ENCODE data around the gene XYLB.

Gene XYLB

DNA sequence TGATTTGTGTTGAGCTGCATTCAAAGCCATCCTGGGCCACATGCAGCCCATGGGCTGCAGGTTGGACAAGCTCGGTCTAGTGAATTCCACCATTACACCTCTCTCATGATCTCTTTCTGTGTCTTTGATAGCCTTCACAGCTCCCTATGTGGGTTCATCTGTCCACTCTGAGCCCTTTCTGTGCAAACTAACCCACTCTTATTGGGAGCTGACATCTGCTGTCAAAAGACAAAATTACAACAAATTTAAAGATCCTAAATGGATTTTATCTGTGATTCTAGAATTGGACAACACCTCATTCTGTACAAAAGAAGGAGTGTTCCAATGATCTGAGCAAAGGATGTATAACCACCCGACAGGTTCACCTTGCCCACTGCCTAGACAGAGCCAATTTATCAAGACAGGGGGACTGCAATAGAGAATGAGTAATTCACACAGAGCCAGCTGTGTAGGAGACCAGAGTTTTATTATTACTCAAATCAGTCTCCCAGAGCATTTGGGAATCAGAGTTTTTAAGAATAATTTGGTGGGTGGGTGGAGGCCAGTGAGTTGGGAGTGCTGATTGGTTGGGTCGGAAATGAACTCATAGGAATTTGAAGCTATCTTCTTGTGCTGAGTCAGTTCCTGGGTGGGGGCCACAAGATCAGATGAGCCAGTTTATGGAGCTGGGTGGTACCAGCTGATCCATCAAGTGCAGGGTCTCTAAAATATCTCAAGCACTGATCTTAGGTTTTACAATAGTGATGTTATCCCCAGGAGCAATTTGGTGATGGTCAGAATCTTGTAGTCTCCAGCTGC lies 2.6 kb upstream of the XYLB start:
- no peaks in the 10 kb centered on the region for H3K36me3 Mint-ChIP-seq
- H3K4me1 Mint-ChIP-seq = no peaks in the 10 kb centered on the region
- H3K4me3 Mint-ChIP-seq = no peak overlapping the region
- H3K27ac Mint-ChIP-seq = no peak overlapping the region
- H3K9me3 Mint-ChIP-seq = no peaks in the 10 kb centered on the region
- ATAC-seq (no peak), DNase-seq (ENCODE audit: low spot score in 2 of 2) (no peak)

DNA sequence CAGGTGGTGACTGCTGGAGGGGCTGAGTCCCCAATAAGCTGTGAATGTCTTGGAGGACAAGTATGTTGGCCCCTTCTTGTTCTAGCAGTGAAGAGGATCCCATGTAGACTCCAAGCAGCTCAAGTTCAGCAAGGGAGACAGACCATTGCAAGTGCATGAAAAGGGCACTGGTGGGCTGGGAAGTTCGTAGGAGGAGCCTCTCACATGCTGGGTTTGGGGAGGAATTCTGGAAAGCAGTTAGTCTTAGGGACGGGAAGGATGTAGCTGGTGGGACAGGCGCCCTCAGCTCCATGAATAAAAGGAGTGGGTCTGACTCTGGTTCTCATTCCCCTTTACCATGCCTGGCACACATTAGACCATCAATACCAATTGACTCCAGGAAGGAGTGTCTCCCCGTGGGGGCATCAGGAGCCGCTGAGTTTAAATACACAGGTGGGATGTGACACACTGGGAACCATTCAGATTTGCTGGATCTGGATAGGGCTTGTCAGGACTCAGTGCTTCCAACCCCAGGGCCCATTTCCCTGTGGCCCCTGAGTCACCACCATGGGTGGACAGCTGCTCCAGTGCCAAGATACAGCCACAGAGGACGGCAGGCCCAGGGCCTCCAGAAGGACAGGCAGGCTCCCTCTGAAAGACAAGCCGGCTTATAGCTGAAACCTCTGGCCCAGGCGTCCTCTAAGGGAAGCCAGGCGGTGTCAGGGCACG lies 552 bp upstream of the XYLB start:
- ATAC-seq (no peak), DNase-seq (ENCODE audit: low spot score in 2 of 2) (no peak)
- Mint-ChIP-seq H3K4me1 (no peaks in the 10 kb centered on the region), H3K27ac (peak overlapping the region; percentile 40), H3K4me3 (peak overlapping the region; percentile 68), H3K9me3 (no peaks in the 10 kb centered on the region), H3K36me3 (no peaks in the 10 kb centered on the region)

DNA sequence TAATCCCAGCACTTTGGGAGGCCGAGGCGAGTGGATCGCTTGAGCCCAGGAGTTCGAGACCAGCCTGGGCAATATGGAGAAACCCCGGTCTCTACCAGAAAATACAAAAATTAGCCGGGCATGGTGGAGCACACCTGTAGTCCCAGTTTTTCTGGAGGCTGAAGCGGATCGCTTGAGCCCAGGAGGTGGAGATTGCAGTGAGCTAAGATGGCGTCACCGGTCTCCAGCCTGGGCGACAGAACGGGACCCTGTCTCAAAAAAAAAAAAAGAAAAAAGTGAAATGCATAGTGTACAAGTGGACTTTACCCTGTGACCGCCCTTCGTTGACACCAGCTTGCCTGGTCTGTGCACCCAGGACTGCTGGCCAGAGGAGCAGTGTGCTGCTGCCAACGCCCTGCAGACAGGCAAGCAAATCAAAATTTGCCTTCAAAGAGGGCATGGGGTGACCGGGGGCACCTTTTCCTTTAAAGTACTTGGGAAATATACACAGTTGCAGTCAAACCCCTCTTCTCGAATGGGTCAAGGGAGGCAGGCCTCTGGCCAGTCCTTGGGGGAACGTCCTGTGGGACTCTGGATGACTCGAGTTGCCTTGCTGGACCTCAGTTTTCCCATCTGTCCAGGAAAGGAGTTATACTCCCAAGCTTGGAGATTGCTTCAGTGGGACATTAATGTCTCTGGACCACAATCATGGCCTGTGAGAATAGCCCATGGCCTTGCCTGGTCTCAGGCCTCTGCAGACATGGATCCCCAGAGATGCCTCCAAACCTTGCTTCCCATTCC lies 1.0 kb downstream of the XYLB start:
- Mint-ChIP-seq H3K36me3 (no peaks in the 10 kb centered on the region), H3K27ac (no peak overlapping the region), H3K4me3 (peak overlapping the region; percentile 68), H3K4me1 (no peaks in the 10 kb centered on the region), H3K9me3 (no peaks in the 10 kb centered on the region)
- ATAC-seq (no peak), DNase-seq (ENCODE audit: low spot score in 2 of 2) (no peak)

DNA sequence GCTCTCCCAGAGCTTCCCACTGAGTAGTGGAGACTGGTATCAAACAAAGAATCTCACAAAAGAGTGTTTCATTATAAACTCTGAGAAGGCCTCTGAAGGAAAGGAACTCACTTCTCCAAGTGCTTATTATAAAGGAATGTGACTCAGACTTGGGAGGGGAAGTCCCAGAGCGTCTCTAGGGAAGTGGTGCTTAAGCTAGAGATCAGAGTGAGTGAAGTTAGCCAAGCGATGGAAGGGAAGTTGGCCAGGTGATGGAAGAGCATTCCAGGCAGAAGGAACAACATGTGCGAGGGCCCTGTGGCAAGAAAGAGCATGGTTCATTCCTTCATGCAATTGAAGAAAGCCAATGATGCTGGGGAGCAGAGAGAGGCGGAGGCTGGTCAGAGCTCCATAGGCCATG lies 2.3 kb downstream of the XYLB start:
- H3K4me3 Mint-ChIP-seq = no peak overlapping the region
- H3K9me3 Mint-ChIP-seq = no peaks in the 10 kb centered on the region
- no peak overlapping the region for H3K27ac Mint-ChIP-seq
- no peaks in the 10 kb centered on the region for H3K4me1 Mint-ChIP-seq
- H3K36me3 Mint-ChIP-seq = no peaks in the 10 kb centered on the region
- DNase-seq (ENCODE audit: low spot score in 2 of 2) (no peak), ATAC-seq (no peak)

DNA sequence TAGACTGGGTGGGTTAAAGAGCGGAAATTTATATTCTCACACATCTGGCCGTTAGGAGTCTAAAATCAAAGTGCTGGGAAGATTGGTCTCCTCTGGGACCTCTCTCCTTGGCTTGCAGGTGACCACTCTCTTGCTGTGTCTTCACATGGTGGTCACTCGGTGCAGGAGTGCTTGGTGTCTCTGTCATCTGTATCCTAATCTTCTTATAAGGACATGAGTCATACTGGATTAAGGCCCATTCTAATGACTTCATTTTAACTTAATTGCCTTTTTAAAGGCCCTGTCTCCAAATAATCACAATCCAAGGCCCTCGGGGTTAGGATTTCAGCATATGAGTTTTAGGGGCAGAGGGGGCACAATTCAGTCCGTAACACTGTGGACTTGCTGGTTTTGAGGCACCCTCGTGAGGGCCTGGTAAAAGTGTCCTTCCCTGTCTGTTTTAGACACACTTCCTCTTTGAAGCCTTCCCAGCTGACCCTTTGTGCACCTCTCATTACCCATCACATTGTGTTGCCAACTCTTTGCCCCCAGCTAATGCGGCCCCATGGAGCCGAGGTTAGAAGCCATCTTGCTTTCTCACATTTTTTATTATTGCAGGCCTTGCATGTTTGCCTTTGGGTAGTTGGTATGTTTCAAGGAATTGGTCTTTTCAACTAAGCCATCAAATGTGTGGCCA lies 3.2 kb downstream of the XYLB start:
- no peak for DNase-seq (ENCODE audit: low spot score in 2 of 2)

DNA sequence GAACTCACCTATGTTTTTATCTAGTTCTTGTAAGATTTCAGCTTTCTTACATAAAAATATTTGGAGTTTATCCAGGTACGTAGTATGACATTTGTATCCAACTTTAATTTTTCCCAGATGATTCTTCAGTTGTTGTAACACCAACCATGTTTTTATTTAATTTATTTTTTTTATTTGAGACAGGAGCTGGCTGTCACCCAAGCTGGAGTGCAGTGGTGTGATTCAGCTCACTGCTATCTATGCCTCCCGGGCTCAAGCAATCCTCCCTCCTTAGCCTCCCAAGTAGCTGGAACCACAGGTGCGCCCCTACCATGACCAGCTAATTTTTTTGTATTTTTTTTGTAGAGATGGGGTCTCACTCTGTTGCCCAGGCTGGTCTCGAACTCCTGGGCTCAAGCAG lies 6.6 kb downstream of the XYLB start:
- Mint-ChIP-seq H3K4me1 (no peaks in the 10 kb centered on the region), H3K9me3 (no peaks in the 10 kb centered on the region), H3K36me3 (no peaks in the 10 kb centered on the region), H3K4me3 (no peak overlapping the region), H3K27ac (no peak overlapping the region)
- no peak for ATAC-seq
- DNase-seq (ENCODE audit: low spot score in 2 of 2) = no peak

More for the DNA sequence above, 3.2 kb downstream of the XYLB start:
- Mint-ChIP-seq H3K9me3 (no peaks in the 10 kb centered on the region), H3K4me1 (no peaks in the 10 kb centered on the region), H3K27ac (no peak overlapping the region), H3K36me3 (no peaks in the 10 kb centered on the region), H3K4me3 (no peak overlapping the region)
- no peak for ATAC-seq

DNA sequence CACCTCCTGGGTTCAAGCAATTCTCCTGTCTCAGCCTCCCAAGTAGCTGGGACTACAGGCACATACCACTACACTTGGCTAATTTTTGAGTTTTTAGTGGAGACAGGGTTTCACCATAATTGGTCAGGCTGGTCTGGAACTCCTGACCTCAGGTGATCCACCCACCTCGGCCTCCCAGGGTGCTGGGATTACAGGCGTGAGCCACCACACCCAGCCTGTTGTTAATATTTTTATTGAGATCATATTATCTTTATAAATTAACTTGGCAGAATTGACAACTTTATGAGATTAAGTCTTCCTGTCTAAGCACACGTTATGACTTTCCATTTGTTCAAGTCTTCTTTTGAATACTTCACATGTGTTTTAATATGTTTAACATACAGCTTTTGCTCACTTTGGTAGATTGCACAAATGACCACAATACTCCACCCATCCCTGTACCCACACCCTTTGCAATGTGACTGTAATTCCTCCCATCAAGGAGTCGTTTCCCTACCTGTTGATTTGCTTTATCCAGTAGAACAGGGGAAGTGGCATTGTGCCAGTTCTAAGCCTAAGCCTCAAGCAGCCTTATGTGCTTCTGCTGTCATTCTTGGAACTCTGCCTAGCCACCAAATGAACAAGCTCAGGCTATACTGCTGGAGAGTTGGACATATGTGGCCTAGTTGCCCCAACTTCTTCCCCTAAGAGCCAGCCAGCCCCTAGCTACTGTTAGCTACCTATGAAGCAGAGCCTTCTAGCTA lies 8.2 kb downstream of the XYLB start:
- ATAC-seq (no peak), DNase-seq (ENCODE audit: low spot score in 2 of 2) (no peak)
- Mint-ChIP-seq H3K4me1 (no peaks in the 10 kb centered on the region), H3K9me3 (no peaks in the 10 kb centered on the region), H3K27ac (no peak overlapping the region), H3K4me3 (no peak overlapping the region), H3K36me3 (no peaks in the 10 kb centered on the region)

DNA sequence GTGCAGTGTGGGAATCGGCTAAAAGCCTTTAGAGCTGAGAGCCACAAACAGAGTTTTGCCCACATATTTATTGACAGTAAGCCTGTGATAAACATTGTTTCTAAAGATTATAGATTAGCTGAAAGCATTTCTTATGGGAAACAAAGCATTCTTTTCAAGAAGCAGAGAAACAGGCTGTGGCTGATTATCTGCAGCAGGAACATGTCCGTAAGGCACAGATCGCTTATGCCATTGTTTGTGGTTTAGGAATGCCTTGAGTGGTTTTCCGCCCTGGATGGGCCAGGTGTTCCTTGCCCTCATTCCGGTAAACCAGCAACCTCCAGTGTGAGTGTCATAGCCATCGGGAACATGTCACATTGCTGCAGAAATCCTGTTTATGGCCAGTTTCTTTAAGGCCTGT lies 12.5 kb downstream of the XYLB start:
- Mint-ChIP-seq H3K9me3 (no peaks in the 10 kb centered on the region), H3K4me3 (no peak overlapping the region), H3K36me3 (peaks cover 9% of the 10 kb centered on the region), H3K4me1 (peaks cover 3% of the 10 kb centered on the region), H3K27ac (no peak overlapping the region)
- ATAC-seq = no peak
- DNase-seq (ENCODE audit: low spot score in 2 of 2) = no peak

DNA sequence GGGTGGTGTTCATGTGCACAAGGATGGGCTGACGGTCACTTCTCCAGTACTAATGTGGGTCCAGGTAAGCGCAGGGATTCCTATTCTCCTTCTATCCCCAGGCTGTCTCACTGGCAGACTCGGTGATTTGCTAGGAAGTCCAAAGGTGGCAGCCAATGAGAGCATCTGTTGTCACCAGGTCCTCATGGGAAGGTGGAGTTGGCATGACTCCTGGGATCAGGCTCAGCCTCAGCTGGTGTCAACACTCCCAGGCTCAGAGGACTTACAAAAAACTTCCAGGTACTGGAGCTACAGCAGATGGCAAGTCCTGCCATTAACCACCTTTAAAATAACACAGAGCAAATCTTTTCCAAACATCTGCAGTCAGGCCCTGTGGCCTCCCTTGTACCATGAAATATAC lies 13.8 kb downstream of the XYLB start:
- DNase-seq (ENCODE audit: low spot score in 2 of 2) (no peak), ATAC-seq (no peak)
- Mint-ChIP-seq H3K27ac (no peak overlapping the region), H3K9me3 (no peaks in the 10 kb centered on the region), H3K4me3 (no peak overlapping the region), H3K36me3 (peaks cover 14% of the 10 kb centered on the region), H3K4me1 (peaks cover 12% of the 10 kb centered on the region)

DNA sequence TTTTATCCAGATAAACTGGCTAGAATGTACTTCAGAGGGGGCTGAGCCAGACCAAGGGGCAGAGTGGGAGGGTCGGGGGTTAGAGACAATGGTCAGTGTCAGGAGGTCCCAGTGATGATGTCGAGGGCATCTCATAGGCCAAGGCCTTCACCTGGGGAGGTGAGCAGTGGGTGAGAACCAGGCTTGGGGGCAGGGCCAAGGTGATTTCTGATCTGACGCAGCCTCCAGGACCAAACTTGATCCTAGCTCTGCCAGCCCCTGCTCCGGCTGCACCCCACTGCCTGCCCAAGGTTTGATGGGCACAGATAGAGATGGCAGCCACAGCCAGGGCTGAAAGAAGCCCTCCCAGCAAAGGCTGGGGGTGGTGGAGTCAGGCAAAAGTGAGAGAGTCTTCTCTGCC lies 14.9 kb downstream of the XYLB start:
- Mint-ChIP-seq H3K4me3 (no peak overlapping the region), H3K36me3 (peaks cover 14% of the 10 kb centered on the region), H3K9me3 (no peaks in the 10 kb centered on the region), H3K27ac (no peak overlapping the region), H3K4me1 (peaks cover 12% of the 10 kb centered on the region)
- no peak for ATAC-seq
- no peak for DNase-seq (ENCODE audit: low spot score in 2 of 2)

DNA sequence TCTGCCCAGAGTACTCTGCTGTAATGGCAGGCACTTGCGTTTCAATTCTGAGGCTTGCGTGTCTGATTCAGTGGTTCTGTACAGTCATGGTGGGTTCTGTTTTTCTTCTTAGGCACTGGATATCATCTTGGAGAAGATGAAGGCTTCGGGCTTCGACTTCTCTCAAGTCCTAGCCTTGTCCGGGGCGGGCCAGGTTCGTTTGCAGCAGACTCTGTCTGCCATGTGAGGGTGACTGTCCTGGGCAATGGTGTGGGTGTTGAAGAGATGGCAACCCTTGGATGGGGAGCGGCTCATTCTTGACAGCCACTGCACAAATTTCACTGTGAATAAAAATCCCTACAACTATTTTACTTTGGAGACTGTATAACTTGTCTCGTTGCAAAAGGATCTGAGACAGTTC lies 16.2 kb downstream of the XYLB start:
- no peak for DNase-seq (ENCODE audit: low spot score in 2 of 2)
- H3K27ac Mint-ChIP-seq = no peak overlapping the region
- peaks cover 14% of the 10 kb centered on the region for H3K36me3 Mint-ChIP-seq

DNA sequence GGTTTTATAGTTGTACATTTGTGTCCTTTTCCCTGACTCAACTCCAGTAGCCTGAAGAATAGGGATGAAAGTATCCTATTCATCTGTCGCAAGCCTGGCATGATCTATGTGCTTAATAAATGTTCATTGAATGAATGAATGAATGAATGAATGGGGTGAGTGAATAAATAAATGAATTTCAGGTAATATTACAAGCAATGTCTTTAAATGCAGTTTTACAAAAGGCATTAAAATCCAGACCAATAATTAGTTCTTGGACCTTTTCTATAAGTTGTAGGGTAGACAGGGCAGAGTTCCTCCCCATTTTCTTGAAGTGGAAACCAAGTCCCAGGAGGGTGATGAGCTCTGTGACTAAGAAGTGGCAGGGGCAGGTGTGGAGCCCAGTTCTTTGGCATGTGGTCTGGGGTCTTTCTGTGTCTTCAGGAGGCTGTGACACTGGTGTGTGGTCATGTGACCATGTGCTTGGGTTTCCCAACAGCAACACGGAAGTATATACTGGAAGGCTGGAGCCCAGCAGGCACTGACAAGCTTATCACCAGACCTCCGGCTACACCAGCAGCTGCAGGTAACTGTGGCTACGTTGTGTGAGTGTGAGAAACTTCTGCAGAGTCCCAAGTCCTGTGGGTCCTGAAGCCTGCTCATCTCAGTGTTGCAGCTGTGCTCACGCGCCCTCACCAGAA lies 18.3 kb downstream of the XYLB start:
- H3K9me3 Mint-ChIP-seq = no peaks in the 10 kb centered on the region
- peaks cover 14% of the 10 kb centered on the region for H3K36me3 Mint-ChIP-seq
- DNase-seq (ENCODE audit: low spot score in 2 of 2) = no peak
- ATAC-seq = peak; percentile 11
- peaks cover 12% of the 10 kb centered on the region for H3K4me1 Mint-ChIP-seq
- no peak overlapping the region for H3K4me3 Mint-ChIP-seq
- H3K27ac Mint-ChIP-seq = no peak overlapping the region

More for the DNA sequence above, 16.2 kb downstream of the XYLB start:
- no peaks in the 10 kb centered on the region for H3K9me3 Mint-ChIP-seq
- ATAC-seq = no peak
- H3K4me1 Mint-ChIP-seq = peaks cover 12% of the 10 kb centered on the region
- no peak overlapping the region for H3K4me3 Mint-ChIP-seq

DNA sequence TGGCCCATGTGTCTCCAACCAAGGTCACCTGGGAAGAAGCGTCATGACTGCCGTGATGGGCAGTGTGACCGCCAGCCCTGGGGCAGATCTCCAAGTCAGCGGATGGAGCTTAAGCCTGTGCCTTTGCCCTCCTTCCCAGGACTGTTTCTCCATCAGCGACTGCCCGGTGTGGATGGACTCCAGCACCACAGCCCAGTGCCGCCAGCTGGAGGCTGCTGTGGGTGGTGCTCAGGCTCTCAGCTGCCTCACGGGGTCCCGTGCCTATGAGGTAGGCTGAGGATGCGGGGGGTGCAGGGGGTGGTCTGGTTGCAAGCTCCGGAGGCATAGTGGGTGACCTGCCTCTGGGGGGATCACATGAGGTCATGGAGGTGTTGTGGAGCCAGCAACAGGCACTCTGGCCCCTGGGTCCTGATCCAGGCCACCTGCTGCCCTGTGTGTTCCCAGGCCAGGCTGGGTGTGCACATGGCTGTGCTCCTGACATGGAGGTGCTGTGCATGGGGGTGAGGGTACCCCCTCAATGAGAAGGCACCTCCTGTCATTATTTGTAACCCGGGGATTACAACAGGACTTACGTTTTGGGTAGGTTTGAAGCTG lies 19.0 kb downstream of the XYLB start:
- ATAC-seq = no peak
- Mint-ChIP-seq H3K36me3 (peaks cover 12% of the 10 kb centered on the region), H3K4me3 (no peak overlapping the region), H3K4me1 (peaks cover 12% of the 10 kb centered on the region), H3K27ac (no peak overlapping the region), H3K9me3 (no peaks in the 10 kb centered on the region)
- no peak for DNase-seq (ENCODE audit: low spot score in 2 of 2)

DNA sequence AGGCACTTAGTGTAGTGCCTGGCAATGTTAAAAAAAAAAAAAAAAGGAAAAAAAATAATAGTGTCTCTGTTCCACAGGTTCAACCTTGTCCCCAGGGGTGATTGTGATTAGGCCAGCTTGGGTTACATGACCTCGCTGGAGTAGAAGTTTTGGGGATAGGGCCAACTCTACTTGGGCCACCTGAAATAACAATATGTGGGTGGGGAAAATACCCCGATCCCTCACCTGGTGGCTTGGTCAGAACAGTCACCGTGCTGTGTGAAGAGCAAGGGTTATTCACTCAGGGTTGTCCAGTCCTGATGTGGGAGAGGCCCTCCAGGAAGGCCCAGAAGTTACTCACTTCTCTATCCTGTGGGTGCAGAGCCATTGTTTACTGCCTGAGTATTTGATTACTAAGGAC lies 19.5 kb downstream of the XYLB start:
- no peak overlapping the region for H3K4me3 Mint-ChIP-seq
- DNase-seq (ENCODE audit: low spot score in 2 of 2) = no peak
- peaks cover 14% of the 10 kb centered on the region for H3K36me3 Mint-ChIP-seq
- H3K9me3 Mint-ChIP-seq = no peaks in the 10 kb centered on the region
- ATAC-seq = no peak
- H3K27ac Mint-ChIP-seq = no peak overlapping the region
- peaks cover 12% of the 10 kb centered on the region for H3K4me1 Mint-ChIP-seq

All from stimulated activated effector memory CD8-positive, alpha-beta T cell treated with anti-CD3 and anti-CD28 coated beads, Interleukin-12 subunit alpha, Interleukin-12 subunit beta, amount 100 ng/mL, for 72 hours (primary cell).